Keratinocyte (primary cell): ENCODE measurements around the gene DVL1. TPM values are rescaled to one million over a fixed set of nuclear protein-coding genes. Genes with fewer than 3 reads are reported as not detected.

Source experiments
- DNase-seq: peaks from one replicate; pipeline ENCODE4 v3.0.0-alpha.2; 2011; ENCODE audit warnings: low read depth, missing footprints, low spot score
- FAIRE-seq: peaks from 2 replicates; lab custom pipeline; 2011; peaks lifted over from hg19 to GRCh38; lab: Jason Lieb, UNC
- H2AFZ ChIP-seq: 2 replicates; pipeline ENCODE4 v1.6.0; 2012; ENCODE audit warnings: low read length, control low read depth, inconsistent platforms; ENCODE audit not compliant: control insufficient read depth
- H3K27ac ChIP-seq: 2 replicates; pipeline ENCODE4 v1.5.1; 2011; ENCODE audit warnings: low read length; ENCODE audit not compliant: control insufficient read depth, insufficient read depth
- H3K27me3 ChIP-seq: 3 replicates; pipeline ENCODE4 v1.6.0; 2011; ENCODE audit warnings: low read length; ENCODE audit not compliant: control insufficient read depth, insufficient read depth; ENCODE audit errors: extremely low read depth
- H3K36me3 ChIP-seq, 2 experiments: 2 replicates in 1 of 2; 3 replicates in 1 of 2; pipeline ENCODE4 v1.5.1; 2011; ENCODE audit warnings: low read length in 2 of 2, mild to moderate bottlenecking in 1 of 2; ENCODE audit not compliant: control insufficient read depth in 2 of 2, insufficient read depth in 2 of 2; ENCODE audit errors: extremely low read depth in 1 of 2
- H3K4me1 ChIP-seq: 3 replicates; pipeline ENCODE4 v1.5.1; 2011; ENCODE audit warnings: low read length; ENCODE audit not compliant: control insufficient read depth, insufficient read depth; ENCODE audit errors: extremely low read depth
- H3K4me2 ChIP-seq: 3 replicates; pipeline ENCODE4 v1.6.0; 2011; ENCODE audit warnings: low read depth, low read length; ENCODE audit not compliant: control insufficient read depth, insufficient read depth; ENCODE audit errors: extremely low read depth
- H3K4me3 ChIP-seq, 3 experiments: fragments of 200-600 bp in 1 of 3; sonication (generic) in 1 of 3; 2 replicates in 2 of 3; 3 replicates in 1 of 3; pipeline ENCODE4 v1.5.1; 2011 to 2016; ENCODE audit warnings: low read length in 3 of 3, mild to moderate bottlenecking in 3 of 3, control low read depth in 2 of 3, inconsistent platforms in 1 of 3, low read depth in 1 of 3, mixed read lengths in 1 of 3, mixed run types in 1 of 3, moderate library complexity in 1 of 3; ENCODE audit not compliant: control insufficient read depth in 2 of 3, insufficient read depth in 2 of 3; ENCODE audit errors: extremely low read depth in 1 of 3
- H3K79me2 ChIP-seq: 2 replicates; pipeline ENCODE4 v1.6.0; 2012; ENCODE audit warnings: low read length; ENCODE audit not compliant: control insufficient read depth, insufficient read depth
- H3K9ac ChIP-seq: 3 replicates; pipeline ENCODE4 v1.6.0; 2011; ENCODE audit warnings: low read length; ENCODE audit not compliant: control insufficient read depth, insufficient read depth; ENCODE audit errors: extremely low read depth
- H3K9me1 ChIP-seq: 3 replicates; pipeline ENCODE4 v1.6.0; 2011; ENCODE audit warnings: low read length; ENCODE audit not compliant: control insufficient read depth, insufficient read depth; ENCODE audit errors: extremely low read depth
- H3K9me3 ChIP-seq: 2 replicates; pipeline ENCODE4 v1.5.1; 2012; ENCODE audit warnings: low read depth, low read length; ENCODE audit not compliant: control insufficient read depth
- H4K20me1 ChIP-seq: 3 replicates; pipeline ENCODE4 v1.6.0; 2011; ENCODE audit warnings: low read length; ENCODE audit not compliant: control insufficient read depth, insufficient read depth; ENCODE audit errors: extremely low read depth
- CTCF ChIP-seq, 3 experiments: IDR thresholded peaks in 1 of 3; conservative IDR thresholded peaks in 1 of 3; optimal IDR thresholded peaks in 1 of 3; 2 replicates in 2 of 3; 3 replicates in 1 of 3; pipeline versions ENCODE3 to v1.5.1; 2011; ENCODE audit warnings: low read length in 3 of 3, mild to moderate bottlenecking in 3 of 3, moderate library complexity in 2 of 3, control low read depth in 1 of 3, inconsistent platforms in 1 of 3; ENCODE audit not compliant: insufficient read depth in 2 of 3; ENCODE audit errors: extremely low read depth in 1 of 3
- EZH2 ChIP-seq: IDR thresholded peaks from one replicate; pipeline ENCODE4 v1.6.1; 2012; ENCODE audit warnings: inconsistent platforms, mild to moderate bottlenecking, low read length, moderate library complexity
- dilution Hi-C: fragments of 300-500 bp; cut with MboI; formaldehyde crosslinking; loops from one replicate; pipeline ENCODE4 v1.7.0; 2020; ENCODE audit warnings: low sequenced_read_pairs; ENCODE audit not compliant: extremely low pct_ligation_motif_present
- polyA plus RNA-seq, 5 experiments: library from polyadenylated mRNA; depleted of rRNA in 3 of 5; stranded (reverse) in 3 of 5; stranded (forward) in 1 of 5; unstranded in 1 of 5; fragments of >200 nt; gene quantifications; 1 replicate in 1 of 5; 2 replicates in 3 of 5; 3 replicates in 1 of 5; pipeline versions ENCODE4 v1.2.1 to v1.2.3, GENCODE V29; 2011 to 2012; ENCODE audit warnings: missing spikeins in 2 of 5, low read depth in 1 of 5, low replicate concordance in 1 of 5

Gene DVL1
- polyA plus RNA-seq, 1 donor (not counting 4 experiments of a cell fraction or from before 2014, with no cell fraction given) = 31.6 TPM

- H3K4me2 ChIP-seq = no peak overlapping the region
- H2AFZ ChIP-seq = no peak overlapping the region
- H4K20me1 ChIP-seq = no peaks in the 10 kb centered on the region
- H3K4me3 ChIP-seq = no peak overlapping the region
- peaks cover 3 to 8% of the 10 kb centered on the region in 2 experiments for H3K36me3 ChIP-seq
- dilution Hi-C loops = no loop called here
- TF ChIP-seq CTCF (optimal IDR thresholded peaks at IDR 0.05 in 1 of 3, IDR thresholded peaks at IDR 0.05 in 1 of 3, conservative IDR thresholded peaks at IDR 0.05 in 1 of 3; ENCODE audit: extremely low read depth in 1 of 3, insufficient read depth in 2 of 3, low read length in 3 of 3) (peak; percentile 74 to 98 (median 76)), EZH2 (no peak)
- H3K27me3 ChIP-seq = no peaks in the 10 kb centered on the region
- peaks cover 3% of the 10 kb centered on the region for H3K9me3 ChIP-seq
- no peak for DNase-seq
- no peak overlapping the region for H3K9ac ChIP-seq
- peaks cover 30% of the 10 kb centered on the region for H3K79me2 ChIP-seq
- H3K4me1 ChIP-seq = peaks cover 12% of the 10 kb centered on the region
- no peak for FAIRE-seq
- no peaks in the 10 kb centered on the region for H3K9me1 ChIP-seq
- H3K27ac ChIP-seq = no peak overlapping the region
These were observed 22.8 kb upstream of the DVL1 start for GRCh38 chr1:1371746-1372711.

DNA sequence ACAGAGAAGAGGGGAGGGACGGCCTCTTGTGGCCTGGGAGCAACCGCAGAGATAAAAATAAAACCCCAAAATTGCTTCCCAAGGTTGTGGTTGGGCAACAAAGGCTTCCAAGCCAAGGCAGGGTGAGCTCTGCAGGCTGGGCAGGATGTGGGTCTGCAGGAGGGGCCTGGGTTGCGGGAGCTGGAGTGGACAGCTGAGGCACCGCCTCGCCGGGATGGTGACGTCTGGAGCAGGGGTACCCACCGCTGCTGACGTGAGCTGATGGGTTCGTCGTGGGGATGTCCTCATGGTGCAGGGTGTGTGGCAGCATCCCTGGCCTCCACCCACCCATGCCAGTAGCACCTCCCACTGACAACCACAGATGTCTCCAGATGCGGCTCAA is 22.1 kb upstream of the DVL1 start:
- H3K36me3 ChIP-seq = peaks cover 3 to 8% of the 10 kb centered on the region in 2 experiments
- peaks cover 30% of the 10 kb centered on the region for H3K79me2 ChIP-seq
- no peaks in the 10 kb centered on the region for H3K9me1 ChIP-seq
- no peak overlapping the region for H3K9ac ChIP-seq
- no peak for FAIRE-seq
- H3K4me2 ChIP-seq = no peak overlapping the region
- dilution Hi-C loops = no loop called here
- TF ChIP-seq CTCF (optimal IDR thresholded peaks at IDR 0.05 in 1 of 3, IDR thresholded peaks at IDR 0.05 in 1 of 3, conservative IDR thresholded peaks at IDR 0.05 in 1 of 3; ENCODE audit: extremely low read depth in 1 of 3, insufficient read depth in 2 of 3, low read length in 3 of 3) (no peak), EZH2 (no peak)
- no peak for DNase-seq
- peaks cover 12% of the 10 kb centered on the region for H3K4me1 ChIP-seq
- no peak overlapping the region for H3K27ac ChIP-seq
- H3K9me3 ChIP-seq = peaks cover 7% of the 10 kb centered on the region
- no peaks in the 10 kb centered on the region for H3K27me3 ChIP-seq
- H3K4me3 ChIP-seq = no peak overlapping the region
- H2AFZ ChIP-seq = no peak overlapping the region
- H4K20me1 ChIP-seq = no peaks in the 10 kb centered on the region
